Measurements from ENCODE around the gene UBE2S. TPM values are rescaled to one million over a fixed set of nuclear protein-coding genes. Genes with fewer than 3 reads are reported as not detected.

The UBE2S gene
- total and polyA plus RNA-seq, 10 of the 15 experiments (the other 5 are each of a cell fraction or from before 2014, with no cell fraction given): 2.3 to 640 (median 127) TPM

DNA sequence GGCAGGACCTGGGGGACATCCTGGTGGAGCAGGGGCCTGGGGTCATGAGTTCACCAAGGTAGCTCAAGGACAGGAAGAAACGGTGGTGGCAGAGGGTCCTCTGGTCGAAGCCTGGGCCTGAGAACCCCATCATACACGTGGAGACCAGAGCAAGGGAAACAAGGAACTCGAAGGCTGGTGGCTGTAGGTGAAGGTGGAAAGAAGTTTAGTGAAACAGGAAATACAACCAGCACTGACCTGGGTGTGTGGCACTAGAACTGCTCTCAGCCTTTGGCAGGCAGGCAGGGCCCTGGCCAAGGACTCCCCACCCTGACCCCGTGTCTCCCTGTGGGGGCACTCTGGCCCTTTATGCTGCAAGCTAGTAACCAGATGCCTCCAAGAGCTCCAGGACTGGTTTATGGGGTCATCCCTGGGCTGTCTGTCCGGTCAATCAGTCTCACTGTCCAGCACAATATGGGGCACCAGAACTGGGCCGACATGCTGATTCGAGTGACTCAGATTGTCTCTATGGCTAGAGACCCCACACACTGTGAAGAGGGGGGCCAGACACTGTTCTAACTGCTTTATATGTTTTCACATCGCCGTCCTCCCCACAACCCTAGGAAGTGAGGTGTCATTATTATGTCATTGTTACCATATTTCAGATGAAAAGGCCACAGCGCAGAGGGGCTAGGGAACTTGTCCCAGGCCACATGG is 56.8 kb downstream of the UBE2S start (continued):
- TF ChIP-seq YY1 (IDR thresholded peaks at IDR 0.05; ENCODE audit: low read depth, low read length): no peak
- TF ChIP-seq MXI1 (IDR thresholded peaks at IDR 0.05; ENCODE audit: low read depth, low read length): no peak
- no peak for TF ChIP-seq FOXM1 (IDR thresholded peaks at IDR 0.05; ENCODE audit: low read depth, low read length)

Other genes with a start within 250 kb of the UBE2S start
Only the 7 nearest of the 32 such genes appear.
- gene COX6B2, start 53.1 kb downstream of the UBE2S start, total RNA-seq (2014; rRNA removed): not detected in 2 replicates
- gene COX6B2, start 53.1 kb downstream of the UBE2S start, total RNA-seq (2014; rRNA removed; fragmentation: Illumina TruSeq; extraction: Trizol): not detected in 2 replicates
- not detected in 2 replicates for gene COX6B2, start 53.1 kb downstream of the UBE2S start, total RNA-seq (2021)
- 0.09 TPM in 1 of 2 replicates, not detected in the other for gene COX6B2, start 53.1 kb downstream of the UBE2S start, polyA plus RNA-seq (2011; rRNA removed)
- not detected in 2 replicates for gene COX6B2, start 53.1 kb downstream of the UBE2S start, polyA plus RNA-seq (2014; fragmentation: Illumina TruSeq; extraction: Trizol)
- under 1 TPM; 0.05 to 0.07 TPM for gene COX6B2, start 53.1 kb downstream of the UBE2S start, polyA plus RNA-seq (2014; fragmentation: Nextera tagmentation; extraction: Ambion mirVana)
- 0.06 and 0.14 TPM in 2 replicates for gene COX6B2, start 53.1 kb downstream of the UBE2S start, polyA plus RNA-seq (2014; rRNA removed)
- under 1 TPM in 1 of 2 experiments, not detected in 1; 0.08 TPM for gene COX6B2, start 53.1 kb downstream of the UBE2S start, polyA plus RNA-seq (2016; fragmentation: Nextera tagmentation; extraction: Ambion mirVana)
- not detected in 2 replicates for gene GARIN5B, start 44.5 kb downstream of the UBE2S start, total RNA-seq (2014; rRNA removed)
- gene GARIN5B, start 44.5 kb downstream of the UBE2S start, total RNA-seq (2014; rRNA removed; fragmentation: Illumina TruSeq; extraction: Trizol): not detected in 2 replicates
- gene GARIN5B, start 44.5 kb downstream of the UBE2S start, total RNA-seq (2021): not detected in 2 replicates
- not detected in 2 replicates for gene GARIN5B, start 44.5 kb downstream of the UBE2S start, polyA plus RNA-seq (2011; rRNA removed)
- not detected in 2 replicates for gene GARIN5B, start 44.5 kb downstream of the UBE2S start, polyA plus RNA-seq (2014; fragmentation: Illumina TruSeq; extraction: Trizol)
- gene GARIN5B, start 44.5 kb downstream of the UBE2S start, polyA plus RNA-seq (2014; fragmentation: Nextera tagmentation; extraction: Ambion mirVana): not detected
- gene GARIN5B, start 44.5 kb downstream of the UBE2S start, polyA plus RNA-seq (2014; rRNA removed): 0.18 TPM in 1 of 2 replicates, not detected in the other
- gene GARIN5B, start 44.5 kb downstream of the UBE2S start, polyA plus RNA-seq (2016; fragmentation: Nextera tagmentation; extraction: Ambion mirVana): not detected
- not detected in 2 replicates for gene IL11, start 37.3 kb downstream of the UBE2S start, total RNA-seq (2014; rRNA removed)
- gene IL11, start 37.3 kb downstream of the UBE2S start, total RNA-seq (2014; rRNA removed; fragmentation: Illumina TruSeq; extraction: Trizol): not detected in 2 replicates
- gene IL11, start 37.3 kb downstream of the UBE2S start, total RNA-seq (2021): 0.15 TPM in 1 of 2 replicates, not detected in the other
- not detected in 2 replicates for gene IL11, start 37.3 kb downstream of the UBE2S start, polyA plus RNA-seq (2011; rRNA removed)
- gene IL11, start 37.3 kb downstream of the UBE2S start, polyA plus RNA-seq (2014; fragmentation: Illumina TruSeq; extraction: Trizol): not detected in 2 replicates
- gene IL11, start 37.3 kb downstream of the UBE2S start, polyA plus RNA-seq (2014; fragmentation: Nextera tagmentation; extraction: Ambion mirVana): not detected
- gene IL11, start 37.3 kb downstream of the UBE2S start, polyA plus RNA-seq (2014; rRNA removed): not detected in 2 replicates
- gene IL11, start 37.3 kb downstream of the UBE2S start, polyA plus RNA-seq (2016; fragmentation: Nextera tagmentation; extraction: Ambion mirVana): not detected
- gene TMEM190, start 31.0 kb downstream of the UBE2S start, total RNA-seq (2014; rRNA removed): not detected in 2 replicates
- not detected in 2 replicates for gene TMEM190, start 31.0 kb downstream of the UBE2S start, total RNA-seq (2014; rRNA removed; fragmentation: Illumina TruSeq; extraction: Trizol)
- not detected in 2 replicates for gene TMEM190, start 31.0 kb downstream of the UBE2S start, total RNA-seq (2021)
- not detected in 2 replicates for gene TMEM190, start 31.0 kb downstream of the UBE2S start, polyA plus RNA-seq (2011; rRNA removed)
- not detected in 2 replicates for gene TMEM190, start 31.0 kb downstream of the UBE2S start, polyA plus RNA-seq (2014; fragmentation: Illumina TruSeq; extraction: Trizol)
- not detected for gene TMEM190, start 31.0 kb downstream of the UBE2S start, polyA plus RNA-seq (2014; fragmentation: Nextera tagmentation; extraction: Ambion mirVana)
- gene TMEM190, start 31.0 kb downstream of the UBE2S start, polyA plus RNA-seq (2014; rRNA removed): not detected in 2 replicates
- not detected for gene TMEM190, start 31.0 kb downstream of the UBE2S start, polyA plus RNA-seq (2016; fragmentation: Nextera tagmentation; extraction: Ambion mirVana)
- gene TMEM238, start 23.5 kb downstream of the UBE2S start, total RNA-seq (2014; rRNA removed): 3.1 and 10.0 TPM in 2 replicates
- 0.18 and 0.58 TPM in 2 replicates for gene TMEM238, start 23.5 kb downstream of the UBE2S start, total RNA-seq (2014; rRNA removed; fragmentation: Illumina TruSeq; extraction: Trizol)
- 16.9 and 17.9 TPM in 2 replicates for gene TMEM238, start 23.5 kb downstream of the UBE2S start, total RNA-seq (2021)
- gene TMEM238, start 23.5 kb downstream of the UBE2S start, polyA plus RNA-seq (2011; rRNA removed): 0.09 and 0.18 TPM in 2 replicates
- gene TMEM238, start 23.5 kb downstream of the UBE2S start, polyA plus RNA-seq (2014; fragmentation: Illumina TruSeq; extraction: Trizol): 0.09 TPM in 1 of 2 replicates, not detected in the other
- under 1 TPM; 0.05 to 0.10 TPM for gene TMEM238, start 23.5 kb downstream of the UBE2S start, polyA plus RNA-seq (2014; fragmentation: Nextera tagmentation; extraction: Ambion mirVana)
- 4.9 and 9.1 TPM in 2 replicates for gene TMEM238, start 23.5 kb downstream of the UBE2S start, polyA plus RNA-seq (2014; rRNA removed)
- under 1 TPM in 1 of 2 experiments, not detected in 1; 0.94 TPM for gene TMEM238, start 23.5 kb downstream of the UBE2S start, polyA plus RNA-seq (2016; fragmentation: Nextera tagmentation; extraction: Ambion mirVana)
- gene RPL28, start 21.9 kb downstream of the UBE2S start, total RNA-seq (2014; rRNA removed): 717 and 1,079 TPM in 2 replicates
- gene RPL28, start 21.9 kb downstream of the UBE2S start, total RNA-seq (2014; rRNA removed; fragmentation: Illumina TruSeq; extraction: Trizol): 1,192 and 1,229 TPM in 2 replicates
- 3,542 and 3,611 TPM in 2 replicates for gene RPL28, start 21.9 kb downstream of the UBE2S start, total RNA-seq (2021)
- gene RPL28, start 21.9 kb downstream of the UBE2S start, polyA plus RNA-seq (2011; rRNA removed): 139 and 260 TPM in 2 replicates
- 225 and 1,758 TPM in 2 replicates for gene RPL28, start 21.9 kb downstream of the UBE2S start, polyA plus RNA-seq (2014; fragmentation: Illumina TruSeq; extraction: Trizol)
- 100 to 1,000 TPM; 290 to 479 TPM for gene RPL28, start 21.9 kb downstream of the UBE2S start, polyA plus RNA-seq (2014; fragmentation: Nextera tagmentation; extraction: Ambion mirVana)
- 1,272 and 1,578 TPM in 2 replicates for gene RPL28, start 21.9 kb downstream of the UBE2S start, polyA plus RNA-seq (2014; rRNA removed)
- 100 to 1,000 TPM; 692 to 703 TPM for gene RPL28, start 21.9 kb downstream of the UBE2S start, polyA plus RNA-seq (2016; fragmentation: Nextera tagmentation; extraction: Ambion mirVana)
- gene SHISA7, start 35.5 kb upstream of the UBE2S start, total RNA-seq (2014; rRNA removed): not detected in 2 replicates
- gene SHISA7, start 35.5 kb upstream of the UBE2S start, total RNA-seq (2014; rRNA removed; fragmentation: Illumina TruSeq; extraction: Trizol): not detected in 2 replicates
- gene SHISA7, start 35.5 kb upstream of the UBE2S start, total RNA-seq (2021): not detected in 2 replicates
- not detected in 2 replicates for gene SHISA7, start 35.5 kb upstream of the UBE2S start, polyA plus RNA-seq (2011; rRNA removed)
- gene SHISA7, start 35.5 kb upstream of the UBE2S start, polyA plus RNA-seq (2014; fragmentation: Illumina TruSeq; extraction: Trizol): 0.03 TPM in 1 of 2 replicates, not detected in the other
- not detected for gene SHISA7, start 35.5 kb upstream of the UBE2S start, polyA plus RNA-seq (2014; fragmentation: Nextera tagmentation; extraction: Ambion mirVana)
- gene SHISA7, start 35.5 kb upstream of the UBE2S start, polyA plus RNA-seq (2014; rRNA removed): not detected in 2 replicates
- not detected for gene SHISA7, start 35.5 kb upstream of the UBE2S start, polyA plus RNA-seq (2016; fragmentation: Nextera tagmentation; extraction: Ambion mirVana)